IMR-90 (cell line): Measurements from ENCODE around the gene NTSR1. TPM values are rescaled to one million over a fixed set of nuclear protein-coding genes. Genes with fewer than 3 reads are reported as not detected.

ENCODE experiments used
- ATAC-seq: fragments of 200-7000 bp; cut with Tn5 transposase; 2 replicates; pipeline ENCODE4 v1.9.1; 2020; ENCODE audit warnings: low read depth, mild to moderate bottlenecking, moderate library complexity
- BruUV-seq: library from RNA; stranded (reverse); fragments of 400-500 nt; replicated peaks from 2 replicates; lab custom pipeline; 2021; lab: Mats Ljungman, UMichigan
- CTCF ChIA-PET: fragments of 300-600 bp; formaldehyde crosslinking; extraction: SDS; loops from one replicate; lab custom pipeline; 2021; ENCODE audit warnings: antibody characterized with exemption; lab: Yijun Ruan, JAX
- POLR2A ChIA-PET: fragments of 300-600 bp; sonication (Branson Sonifier 250); formaldehyde crosslinking; loops from one replicate; lab custom pipeline; 2022; ENCODE audit warnings: antibody characterized with exemption; ENCODE audit not compliant: unreplicated experiment; lab: Charles Lee
- DNase-seq: peaks from one replicate; pipeline ENCODE4 v3.0.0; 2013
- H2AFZ ChIP-seq: replicated peaks from 2 replicates; pipeline ENCODE3; 2013; ENCODE audit warnings: low read length, mild to moderate bottlenecking; ENCODE audit not compliant: poor library complexity
- H2AK5ac ChIP-seq: 2 replicates; pipeline ENCODE4 v1.6.1; 2013; ENCODE audit warnings: low read depth, low read length, inconsistent platforms
- H2AK9ac ChIP-seq: replicated peaks from 2 replicates; pipeline ENCODE3; 2013; ENCODE audit warnings: mild to moderate bottlenecking, low read depth, low read length, moderate library complexity; ENCODE audit not compliant: poor library complexity
- H2BK120ac ChIP-seq: 2 replicates; pipeline ENCODE4 v1.6.1; 2013; ENCODE audit warnings: low read depth, low read length, inconsistent platforms
- H2BK15ac ChIP-seq: 3 replicates; pipeline ENCODE4 v1.6.1; 2013; ENCODE audit warnings: low read depth, low read length, inconsistent platforms
- H2BK20ac ChIP-seq: 2 replicates; pipeline ENCODE4 v1.6.1; 2013; ENCODE audit warnings: low read depth, mild to moderate bottlenecking, inconsistent platforms, low read length, moderate library complexity
- H2BK5ac ChIP-seq: 2 replicates; pipeline ENCODE4 v1.6.1; 2013; ENCODE audit warnings: mild to moderate bottlenecking, low read depth, low read length, inconsistent platforms; ENCODE audit not compliant: poor library complexity, severe bottlenecking
- H3K14ac ChIP-seq: replicated peaks from 2 replicates; pipeline ENCODE4 v1.6.1; 2013; ENCODE audit warnings: low read depth, low read length, inconsistent platforms
- H3K18ac ChIP-seq: 2 replicates; pipeline ENCODE4 v1.6.1; 2013; ENCODE audit warnings: low read depth, low read length, control low read depth
- H3K23ac ChIP-seq: 2 replicates; pipeline ENCODE4 v1.6.1; 2013; ENCODE audit warnings: low read depth, low read length, inconsistent platforms
- H3K27ac ChIP-seq: 2 replicates; pipeline ENCODE4 v1.5.1; 2013; ENCODE audit warnings: mild to moderate bottlenecking, control low read depth, low read length; ENCODE audit not compliant: insufficient read depth
- H3K27me3 ChIP-seq: 2 replicates; pipeline ENCODE4 v1.6.1; 2013; ENCODE audit warnings: low read length; ENCODE audit not compliant: control insufficient read depth, insufficient read depth
- H3K36me3 ChIP-seq: 2 replicates; pipeline ENCODE4 v1.6.1; 2013; ENCODE audit warnings: low read length, mixed read lengths; ENCODE audit not compliant: control insufficient read depth, insufficient read depth
- H3K4ac ChIP-seq: 2 replicates; pipeline ENCODE4 v1.6.1; 2013; ENCODE audit warnings: low read depth, low read length, inconsistent platforms
- H3K4me1 ChIP-seq: 2 replicates; pipeline ENCODE4 v1.6.1; 2013; ENCODE audit warnings: low read length, mixed read lengths; ENCODE audit not compliant: control insufficient read depth, insufficient read depth
- H3K4me2 ChIP-seq: 2 replicates; pipeline ENCODE4 v1.6.1; 2013; ENCODE audit warnings: low read depth, mild to moderate bottlenecking, control low read depth, low read length, moderate library complexity
- H3K4me3 ChIP-seq: 2 replicates; pipeline ENCODE4 v1.5.1; 2013; ENCODE audit warnings: low read depth, mild to moderate bottlenecking, control low read depth, low read length, moderate library complexity; ENCODE audit not compliant: insufficient read depth
- H3K56ac ChIP-seq: 2 replicates; pipeline ENCODE4 v1.6.1; 2013; ENCODE audit warnings: low read length, inconsistent platforms; ENCODE audit not compliant: insufficient read depth; ENCODE audit errors: extremely low read depth
- H3K79me1 ChIP-seq, 2 experiments: 2 replicates each; pipeline ENCODE4 v1.6.1; 2013; ENCODE audit warnings: low read length in 2 of 2, inconsistent platforms in 1 of 2, low read depth in 1 of 2
- H3K9ac ChIP-seq: 2 replicates; pipeline ENCODE4 v1.6.1; 2013; ENCODE audit warnings: low read depth, low read length, control low read depth
- H3K9me1 ChIP-seq: 2 replicates; pipeline ENCODE4 v1.6.1; 2013; ENCODE audit warnings: low read length, inconsistent platforms; ENCODE audit not compliant: insufficient read depth
- H3K9me3 ChIP-seq: 2 replicates; pipeline ENCODE4 v1.6.1; 2013; ENCODE audit warnings: low read length; ENCODE audit not compliant: control insufficient read depth, insufficient read depth
- H4K20me1 ChIP-seq: 2 replicates; pipeline ENCODE4 v1.6.1; 2013; ENCODE audit warnings: low read length, inconsistent platforms; ENCODE audit not compliant: insufficient read depth
- H4K5ac ChIP-seq: 2 replicates; pipeline ENCODE4 v1.6.1; 2013; ENCODE audit warnings: mild to moderate bottlenecking, low read depth, low read length, control low read depth
- H4K8ac ChIP-seq, 2 experiments: 2 replicates each; pipeline ENCODE4 v1.6.1; 2013; ENCODE audit warnings: low read depth in 2 of 2, low read length in 2 of 2, control low read depth in 1 of 2, inconsistent platforms in 1 of 2
- H4K91ac ChIP-seq: 2 replicates; pipeline ENCODE4 v1.6.1; 2013; ENCODE audit warnings: low read depth, low read length, inconsistent platforms; ENCODE audit not compliant: insufficient read depth
- BHLHE40 ChIP-seq: fragments of 150-350 bp; IDR thresholded peaks from 2 replicates; pipeline ENCODE4 v1.6.1; 2016; ENCODE audit warnings: mild to moderate bottlenecking, low read depth, low read length
- CEBPB ChIP-seq: IDR thresholded peaks from 2 replicates; pipeline ENCODE4 v1.6.1; 2012; ENCODE audit warnings: low read depth, low read length, improper control_type of control experiment
- CHD1 ChIP-seq: IDR thresholded peaks from 2 replicates; pipeline ENCODE4 v1.6.1; 2012; ENCODE audit warnings: low read depth, low read length, improper control_type of control experiment
- FOS ChIP-seq: fragments of 150-350 bp; IDR thresholded peaks from 2 replicates; pipeline ENCODE4 v1.6.1; 2016; ENCODE audit warnings: low read depth, low read length
- MAFK ChIP-seq: IDR thresholded peaks from 2 replicates; pipeline ENCODE4 v1.6.1; 2012; ENCODE audit warnings: low read depth, low read length, improper control_type of control experiment
- MAZ ChIP-seq: IDR thresholded peaks from 2 replicates; pipeline ENCODE4 v1.6.1; 2012; ENCODE audit warnings: low read depth, mild to moderate bottlenecking, low read length, improper control_type of control experiment, moderate library complexity, borderline replicate concordance
- MXI1 ChIP-seq: IDR thresholded peaks from 2 replicates; pipeline ENCODE4 v1.6.1; 2012; ENCODE audit warnings: low read depth, mild to moderate bottlenecking, low read length, moderate library complexity, borderline replicate concordance
- NFE2L2 ChIP-seq: fragments of 150-350 bp; IDR thresholded peaks from 2 replicates; pipeline ENCODE4 v1.6.1; 2016; ENCODE audit warnings: low read depth, mild to moderate bottlenecking, low read length
- POLR2A ChIP-seq: IDR thresholded peaks from 2 replicates; pipeline ENCODE4 v1.6.1; 2012; ENCODE audit warnings: mild to moderate bottlenecking, low read depth, low read length
- RAD21 ChIP-seq: IDR thresholded peaks from 2 replicates; pipeline ENCODE4 v1.6.1; 2012; ENCODE audit warnings: low read length, improper control_type of control experiment
- RCOR1 ChIP-seq: IDR thresholded peaks from 2 replicates; pipeline ENCODE4 v1.6.1; 2012; ENCODE audit warnings: mild to moderate bottlenecking, low read length, improper control_type of control experiment; ENCODE audit not compliant: insufficient replicate concordance
- RFX5 ChIP-seq: IDR thresholded peaks from 2 replicates; pipeline ENCODE4 v1.8.0; 2012; ENCODE audit warnings: low read depth, mild to moderate bottlenecking, low read length, moderate library complexity
- SMC3 ChIP-seq: fragments of 150-350 bp; IDR thresholded peaks from 2 replicates; pipeline ENCODE4 v1.6.1; 2016; ENCODE audit warnings: low read depth, mild to moderate bottlenecking, antibody characterized with exemption, low read length, moderate library complexity
- WGBS, 2 experiments: methylation state at CpG; one replicate each; pipeline versions ENCODE4 v1.1.5 to v1.1.7; 2013; ENCODE audit warnings: missing lambda C conversion rate in 2 of 2; ENCODE audit not compliant: insufficient read length in 1 of 2; ENCODE audit errors: extremely low coverage in 2 of 2; 5-methylcytosine and 5-hydroxymethylcytosine counted together
- dilution Hi-C: fragments of 300-500 bp; cut with HindIII; formaldehyde crosslinking; loops from one replicate; pipeline ENCODE4 v1.14.3; 2018; ENCODE audit warnings: low sequenced_read_pairs; ENCODE audit not compliant: unreplicated experiment
- in situ Hi-C: fragments of 300-500 bp; cut with MboI; formaldehyde crosslinking; loops from 3 replicates; pipeline ENCODE4 v1.14.3; 2019; ENCODE audit warnings: low sequenced_read_pairs, inconsistent platforms, mixed read lengths
- intact Hi-C: fragments of 100-400 bp; cut with micrococcal nuclease; formaldehyde crosslinking; loops from 2 replicates; pipeline ENCODE4 v1.10.0; 2022
- polyA plus RNA-seq, 3 experiments: library from polyadenylated mRNA; depleted of rRNA; stranded (reverse); fragments of >200 nt; gene quantifications; 2 replicates each; pipeline ENCODE4 v1.2.3, GENCODE V29; 2012; ENCODE audit warnings: low replicate concordance in 1 of 3
- total RNA-seq: library from RNA; depleted of rRNA; stranded (reverse); fragments of >200 nt; gene quantifications from 2 replicates; pipeline ENCODE4 v1.2.3, GENCODE V29; 2012
- TF ChIP-seq, protein P1 (sequence below): fragments of 150-350 bp; IDR thresholded peaks from 2 replicates; pipeline ENCODE4 v1.6.1; 2017; ENCODE audit warnings: mild to moderate bottlenecking, antibody characterized with exemption, low read length, low read depth
- TF ChIP-seq, protein P2 (sequence below): fragments of 150-350 bp; IDR thresholded peaks from 2 replicates; pipeline ENCODE4 v1.6.1; 2016; ENCODE audit warnings: low read depth, mild to moderate bottlenecking, low read length, moderate library complexity, borderline replicate concordance
- TF ChIP-seq, protein P3 (sequence below): conservative IDR thresholded peaks from 2 replicates; pipeline ENCODE4 v1.5.1; 2012; ENCODE audit warnings: mild to moderate bottlenecking, low read depth, low read length, improper control_type of control experiment

NTSR1 gene
- total and polyA plus RNA-seq, 2 of the 4 experiments (the other 2 are of a cell fraction): 0.54 to 1.8 TPM

DNA sequence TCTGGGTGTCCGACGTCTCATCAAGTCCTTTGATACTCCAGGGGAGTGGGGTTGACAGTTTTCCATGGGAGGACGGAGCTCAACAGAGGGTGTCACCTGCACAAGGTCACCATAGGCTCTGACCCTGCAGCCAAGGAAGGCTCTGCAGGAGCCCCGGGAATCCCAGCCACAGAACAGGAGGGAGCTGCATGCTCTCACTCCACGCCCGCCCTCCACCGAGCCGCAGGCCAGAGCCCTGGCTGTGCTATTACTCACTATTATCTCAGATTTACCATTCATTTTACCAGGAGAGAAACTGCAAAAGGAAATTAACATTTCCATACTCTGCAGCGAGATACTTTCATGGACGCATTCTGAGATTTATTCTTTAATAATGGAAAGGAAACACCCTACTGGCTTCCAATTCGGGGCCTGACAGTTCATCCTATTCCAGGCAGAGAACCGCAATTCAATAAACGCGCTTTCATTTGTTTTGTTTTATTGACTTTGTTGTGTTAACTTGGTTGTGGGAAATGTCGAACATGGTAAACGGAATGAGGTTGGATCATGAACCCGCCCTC lies 18.3 kb upstream of the NTSR1 start:
- ATAC-seq: no peak
- 75% methylated on average over 4 of the region's 17 CpGs; no CpG with 5 or more reads in 1 of the 2 experiments for WGBS, 2 experiments
- intact Hi-C loops: no loop called here

More for the DNA sequence above, 18.3 kb upstream of the NTSR1 start:
- in situ Hi-C loops: loop anchor here (25.0 kb wide), 1 partner anchor 322 kb away; the partner anchor contains the start of gene BHLHE23
- H4K20me1 ChIP-seq: no peaks in the 10 kb centered on the region
- dilution Hi-C loops: no loop called here
- no peak overlapping the region for H3K4me2 ChIP-seq
- no peak overlapping the region for H2AK9ac ChIP-seq
- H3K18ac ChIP-seq: no peak overlapping the region
- no peaks in the 10 kb centered on the region for H3K9me3 ChIP-seq
- no peak overlapping the region for H3K14ac ChIP-seq
- ChIA-PET CTCF (no interaction called here), POLR2A (no interaction called here)
- no TSS peak for BruUV-seq
- H3K9me1 ChIP-seq: no peaks in the 10 kb centered on the region
- H2BK120ac ChIP-seq: no peak overlapping the region
- H2BK20ac ChIP-seq: no peak overlapping the region
- H3K9ac ChIP-seq: no peak overlapping the region
- no peak overlapping the region for H4K91ac ChIP-seq
- peaks cover 33% of the 10 kb centered on the region for H3K27me3 ChIP-seq
- H3K4me3 ChIP-seq: no peak overlapping the region
- no peak overlapping the region for H3K27ac ChIP-seq
- H3K23ac ChIP-seq: no peak overlapping the region
- H3K4me1 ChIP-seq: no peaks in the 10 kb centered on the region
- H3K79me1 ChIP-seq: no peaks in the 10 kb centered on the region
- H2BK5ac ChIP-seq: no peak overlapping the region
- no peak overlapping the region for H2BK15ac ChIP-seq
- H3K56ac ChIP-seq: no peak overlapping the region
- H2AK5ac ChIP-seq: no peak overlapping the region
- H4K5ac ChIP-seq: no peak overlapping the region
- no peak for DNase-seq
- no peak overlapping the region for H2AFZ ChIP-seq
- TF ChIP-seq MAFK (no peak), FOS (no peak), NFE2L2 (no peak), RCOR1 (no peak), POLR2A (no peak), BHLHE40 (no peak), CEBPB (no peak), RAD21 (no peak), RFX5 (no peak), CHD1 (no peak), MAZ (no peak), SMC3 (no peak), MXI1 (no peak)
- TF ChIP-seq, protein P1, sequence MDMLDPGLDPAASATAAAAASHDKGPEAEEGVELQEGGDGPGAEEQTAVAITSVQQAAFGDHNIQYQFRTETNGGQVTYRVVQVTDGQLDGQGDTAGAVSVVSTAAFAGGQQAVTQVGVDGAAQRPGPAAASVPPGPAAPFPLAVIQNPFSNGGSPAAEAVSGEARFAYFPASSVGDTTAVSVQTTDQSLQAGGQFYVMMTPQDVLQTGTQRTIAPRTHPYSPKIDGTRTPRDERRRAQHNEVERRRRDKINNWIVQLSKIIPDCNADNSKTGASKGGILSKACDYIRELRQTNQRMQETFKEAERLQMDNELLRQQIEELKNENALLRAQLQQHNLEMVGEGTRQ: no peak
- TF ChIP-seq, protein P2, sequence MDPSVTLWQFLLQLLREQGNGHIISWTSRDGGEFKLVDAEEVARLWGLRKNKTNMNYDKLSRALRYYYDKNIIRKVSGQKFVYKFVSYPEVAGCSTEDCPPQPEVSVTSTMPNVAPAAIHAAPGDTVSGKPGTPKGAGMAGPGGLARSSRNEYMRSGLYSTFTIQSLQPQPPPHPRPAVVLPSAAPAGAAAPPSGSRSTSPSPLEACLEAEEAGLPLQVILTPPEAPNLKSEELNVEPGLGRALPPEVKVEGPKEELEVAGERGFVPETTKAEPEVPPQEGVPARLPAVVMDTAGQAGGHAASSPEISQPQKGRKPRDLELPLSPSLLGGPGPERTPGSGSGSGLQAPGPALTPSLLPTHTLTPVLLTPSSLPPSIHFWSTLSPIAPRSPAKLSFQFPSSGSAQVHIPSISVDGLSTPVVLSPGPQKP: no peak
- TF ChIP-seq, protein P3, sequence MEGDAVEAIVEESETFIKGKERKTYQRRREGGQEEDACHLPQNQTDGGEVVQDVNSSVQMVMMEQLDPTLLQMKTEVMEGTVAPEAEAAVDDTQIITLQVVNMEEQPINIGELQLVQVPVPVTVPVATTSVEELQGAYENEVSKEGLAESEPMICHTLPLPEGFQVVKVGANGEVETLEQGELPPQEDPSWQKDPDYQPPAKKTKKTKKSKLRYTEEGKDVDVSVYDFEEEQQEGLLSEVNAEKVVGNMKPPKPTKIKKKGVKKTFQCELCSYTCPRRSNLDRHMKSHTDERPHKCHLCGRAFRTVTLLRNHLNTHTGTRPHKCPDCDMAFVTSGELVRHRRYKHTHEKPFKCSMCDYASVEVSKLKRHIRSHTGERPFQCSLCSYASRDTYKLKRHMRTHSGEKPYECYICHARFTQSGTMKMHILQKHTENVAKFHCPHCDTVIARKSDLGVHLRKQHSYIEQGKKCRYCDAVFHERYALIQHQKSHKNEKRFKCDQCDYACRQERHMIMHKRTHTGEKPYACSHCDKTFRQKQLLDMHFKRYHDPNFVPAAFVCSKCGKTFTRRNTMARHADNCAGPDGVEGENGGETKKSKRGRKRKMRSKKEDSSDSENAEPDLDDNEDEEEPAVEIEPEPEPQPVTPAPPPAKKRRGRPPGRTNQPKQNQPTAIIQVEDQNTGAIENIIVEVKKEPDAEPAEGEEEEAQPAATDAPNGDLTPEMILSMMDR: no peak
- H4K8ac ChIP-seq: no peak overlapping the region
- H3K36me3 ChIP-seq: no peaks in the 10 kb centered on the region
- H3K4ac ChIP-seq: no peak overlapping the region
